GM18520 (cell line): Measurements from ENCODE around the gene KCTD10.

Experiments used
- ATAC-seq: cut with Tn5 transposase; IDR thresholded peaks from one replicate; pipeline ENCODE4 v1.9.1; 2021; ENCODE audit not compliant: unreplicated experiment

KCTD10 gene

DNA sequence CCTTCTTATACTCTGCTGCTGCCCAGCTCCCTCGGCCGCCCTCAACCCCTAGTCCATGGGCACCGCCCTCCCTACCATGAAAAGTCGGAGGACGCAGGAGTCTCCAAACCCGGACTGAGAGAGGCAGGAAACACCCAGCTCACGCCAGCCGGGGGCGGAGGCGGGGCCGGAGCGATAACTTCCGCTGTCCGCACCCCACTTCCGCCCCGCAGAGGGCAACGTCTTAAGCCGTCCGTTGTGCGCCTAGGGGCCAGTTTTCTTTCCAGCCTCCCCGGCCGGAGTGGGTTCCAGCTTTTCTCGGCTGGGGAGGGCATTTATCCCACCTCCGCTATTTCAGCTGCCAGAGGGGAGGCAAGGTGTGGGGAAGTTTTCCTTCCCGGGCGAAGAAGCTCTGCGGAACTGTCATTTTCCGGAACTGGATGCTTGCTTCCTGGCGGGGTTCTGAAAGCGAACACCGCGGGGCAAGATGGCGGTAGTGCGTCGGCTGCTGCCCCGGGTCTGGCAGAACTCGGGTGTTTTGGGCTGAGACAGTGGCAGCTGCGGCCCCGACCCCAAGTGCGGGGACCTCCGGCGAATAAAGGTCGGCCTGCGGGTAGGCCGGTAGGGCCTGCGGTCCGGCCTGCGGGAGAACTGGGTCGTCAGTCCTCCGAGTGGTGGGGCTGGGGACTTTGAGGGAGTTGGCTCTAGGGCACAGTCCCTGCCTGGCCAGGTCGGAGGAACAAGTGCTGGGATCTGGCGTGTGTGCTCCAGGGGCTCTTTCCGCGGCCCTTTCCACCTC lies at the start of gene KCTD10, which contains the start of gene UBE3B:
TSS of gene KCTD10 (minus strand) at position 116 of the 778 bp plus-strand sequence. CDS start at position 78, 38 bp downstream.
TSS of gene UBE3B (plus strand) at position 450 of the 778 bp plus-strand sequence. CDS start 5,918 bp downstream, outside the sequence.
- peak; percentile 79 for ATAC-seq

GRCh38 chr12:109525279-109525585 lies 48.1 kb upstream of the KCTD10 start:
- ATAC-seq: no peak

DNA sequence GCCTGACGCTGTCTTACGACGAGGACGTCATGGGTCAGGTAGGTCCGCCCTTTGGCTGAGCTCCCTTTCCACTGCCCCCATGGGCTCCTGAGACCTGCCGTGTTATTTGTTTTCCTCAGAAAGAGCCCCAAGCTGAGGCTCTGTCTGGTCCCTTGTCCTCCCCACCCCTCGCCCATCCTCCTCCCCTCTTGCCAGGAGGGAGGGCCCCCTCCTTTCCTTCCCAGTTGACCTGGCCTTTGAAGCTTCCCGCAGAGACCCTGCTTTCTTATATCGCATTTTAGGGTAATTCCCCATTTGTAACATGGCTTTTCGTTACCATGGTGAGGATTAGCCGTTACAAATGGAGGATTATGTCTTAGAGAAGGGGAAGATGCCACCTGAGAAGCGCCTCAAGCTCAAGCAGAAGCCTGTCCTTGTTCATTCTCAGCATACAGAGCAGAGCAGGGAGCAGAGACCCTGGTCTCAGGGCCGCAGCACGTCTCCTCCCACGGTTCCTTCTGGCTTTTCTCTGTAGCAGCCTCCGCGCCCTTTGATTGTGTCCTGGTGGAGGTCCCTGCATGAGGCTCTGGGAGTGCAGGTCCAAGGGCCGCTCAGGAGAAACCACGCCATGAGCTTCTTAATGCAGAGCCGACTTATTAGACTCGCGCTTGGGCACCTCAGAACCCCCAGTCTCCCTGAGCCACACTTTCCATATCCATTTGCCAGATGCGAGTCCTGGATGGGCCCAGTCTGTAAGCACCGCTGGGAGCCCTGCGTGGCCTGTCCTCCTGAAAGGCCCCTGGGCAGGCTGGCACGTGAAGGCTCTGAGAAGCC lies 47.6 kb upstream of the KCTD10 start:
- no peak for ATAC-seq

- no peak for ATAC-seq
Observed at GRCh38 chr12:109523504-109523903, 46.4 kb upstream of the KCTD10 start.

- ATAC-seq: no peak
Observed at GRCh38 chr12:109523071-109523470, 46.0 kb upstream of the KCTD10 start.

GRCh38 chr12:109521831-109522230 lies 44.7 kb upstream of the KCTD10 start:
- ATAC-seq: no peak

DNA sequence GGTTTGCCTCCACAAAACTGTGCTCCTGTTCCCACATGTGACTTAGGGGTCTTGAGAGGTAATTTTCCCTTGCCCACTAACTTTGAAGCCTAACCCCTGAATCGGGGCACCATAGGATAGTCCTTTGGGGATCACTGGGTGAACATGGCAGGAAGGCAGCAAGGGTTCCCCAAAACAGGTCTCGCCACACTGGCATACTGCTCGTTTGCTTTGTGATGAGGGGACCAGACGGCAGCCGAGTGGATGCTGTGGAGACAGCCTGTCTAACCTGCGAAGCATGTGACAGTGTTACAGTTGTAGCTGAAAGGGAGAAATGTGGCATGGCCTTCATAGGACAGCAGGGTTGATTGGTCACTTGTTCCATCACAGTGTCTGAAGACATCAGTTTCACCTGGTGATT lies 42.7 kb upstream of the KCTD10 start:
- ATAC-seq: no peak

DNA sequence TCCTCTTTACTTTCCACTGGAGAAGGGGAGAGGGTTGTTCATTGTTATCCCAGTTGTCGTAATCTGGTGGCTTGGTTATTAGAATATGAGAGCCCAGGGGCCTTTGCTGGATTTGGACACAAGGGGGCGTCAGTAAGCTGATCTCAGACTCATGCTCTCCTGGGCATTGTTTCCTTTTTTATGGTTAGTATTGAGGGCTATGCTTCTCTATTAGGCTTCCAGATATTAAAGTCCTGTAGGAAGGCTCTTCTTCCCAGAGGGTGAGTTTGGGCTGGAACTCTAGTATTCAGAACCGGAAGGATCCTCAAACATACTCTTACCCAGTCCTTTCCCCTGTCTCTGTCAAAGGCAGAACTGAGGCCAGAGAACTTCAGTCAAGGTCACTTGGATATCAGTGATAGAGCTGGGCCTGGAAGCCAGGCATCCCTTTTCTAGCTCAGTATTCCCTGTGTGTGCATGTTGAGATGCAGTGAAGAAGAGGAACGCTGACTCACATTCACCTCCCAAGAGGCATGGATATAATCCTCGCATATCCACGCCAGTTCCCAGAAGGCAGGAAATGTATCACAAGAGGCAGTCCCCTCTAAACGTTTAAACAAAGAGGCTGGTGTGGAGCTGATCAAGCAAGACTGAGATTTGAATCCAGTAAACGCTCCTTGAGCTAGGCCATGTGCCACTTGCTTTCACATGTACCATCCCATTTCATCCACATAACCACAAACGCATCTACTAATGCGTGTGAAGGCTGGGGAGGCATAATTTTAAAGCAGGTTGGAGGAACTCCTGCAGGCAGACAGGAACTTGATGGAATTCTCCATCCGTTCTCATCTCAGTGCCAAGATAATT lies 41.9 kb upstream of the KCTD10 start:
- ATAC-seq: no peak

DNA sequence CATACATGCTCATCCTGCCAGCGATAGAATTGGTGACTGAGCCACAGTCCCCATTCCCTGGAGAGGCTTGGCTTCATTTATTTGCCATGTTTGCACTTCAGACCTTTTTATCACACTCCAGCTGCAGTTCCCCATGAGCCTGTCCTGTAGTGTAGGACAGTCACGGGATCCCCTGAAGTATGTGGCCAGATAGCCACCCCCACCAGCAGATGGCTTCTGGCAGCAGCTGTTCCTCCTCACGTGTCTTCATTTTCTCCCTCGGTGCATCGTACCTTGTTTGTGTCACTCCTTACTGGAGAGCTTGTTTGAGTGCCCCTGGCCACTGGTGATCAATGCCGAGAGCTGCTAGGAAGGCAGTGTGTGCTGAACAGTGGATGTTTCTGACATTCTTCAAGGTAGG lies 40.5 kb upstream of the KCTD10 start:
- no peak for ATAC-seq

- no peak for ATAC-seq
Observed at GRCh38 chr12:109513977-109514376, 36.9 kb upstream of the KCTD10 start.

GRCh38 chr12:109513051-109513450 lies 36.0 kb upstream of the KCTD10 start:
- no peak for ATAC-seq

DNA sequence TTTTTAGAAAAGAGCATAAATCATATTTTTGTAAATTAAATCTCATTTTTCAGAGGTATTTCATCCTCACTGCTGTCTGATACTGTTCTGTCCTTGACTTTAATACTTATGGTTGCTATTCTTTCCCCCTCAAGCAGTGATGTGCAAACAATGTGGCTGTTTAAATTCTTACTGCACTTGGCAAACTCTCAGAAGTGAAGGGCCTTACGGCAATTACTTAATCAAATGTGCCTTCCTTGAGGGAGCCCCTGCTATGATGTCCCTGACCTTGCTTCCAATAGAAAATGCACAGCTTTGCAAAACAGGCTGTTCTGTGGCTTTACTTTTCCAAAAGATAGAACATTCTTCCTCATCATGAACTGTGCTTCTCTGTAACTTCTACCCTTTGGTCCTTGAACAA lies 35.5 kb upstream of the KCTD10 start:
- no peak for ATAC-seq

- no peak for ATAC-seq
Observed at GRCh38 chr12:109510196-109510595, 33.1 kb upstream of the KCTD10 start.

DNA sequence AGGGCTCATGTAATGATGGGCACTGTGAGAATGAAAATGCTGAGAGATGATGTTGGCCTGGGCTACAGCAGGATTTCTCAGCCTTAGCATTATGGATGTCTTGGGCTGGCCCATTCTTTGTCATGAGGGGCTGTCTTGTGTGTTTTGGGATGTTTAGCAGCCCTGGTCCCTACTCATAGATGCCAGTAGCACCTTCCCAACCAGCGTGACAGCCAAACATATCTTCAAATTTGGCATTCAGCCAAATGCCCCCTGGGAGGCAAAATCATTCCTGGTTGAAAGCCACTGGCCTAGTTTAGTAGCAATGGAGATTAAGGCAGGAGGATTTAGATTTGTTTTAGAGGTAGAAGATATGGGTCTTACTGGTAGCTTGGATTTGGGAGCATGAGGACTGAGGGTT lies 27.0 kb upstream of the KCTD10 start:
- ATAC-seq: no peak

DNA sequence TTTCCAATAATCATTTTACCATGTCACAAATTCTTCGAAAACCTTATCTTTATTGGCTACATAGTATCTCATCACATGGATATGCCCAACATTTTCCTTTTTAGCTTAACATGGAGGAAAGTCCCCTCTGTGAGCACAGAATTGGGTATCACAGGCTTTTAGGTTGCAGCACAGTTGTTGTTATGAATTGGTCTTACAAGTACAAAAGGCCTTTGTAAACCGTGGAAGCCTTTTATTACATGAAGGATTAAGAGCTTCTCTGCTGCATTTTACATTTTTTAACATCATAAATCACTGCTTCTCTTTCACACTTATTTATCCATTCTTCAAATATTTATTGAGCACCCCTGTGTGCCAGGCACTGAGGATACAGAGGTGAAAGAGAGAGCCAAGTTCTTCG lies 26.5 kb upstream of the KCTD10 start:
- ATAC-seq: no peak

GRCh38 chr12:109502332-109502731 lies 25.2 kb upstream of the KCTD10 start:
- no peak for ATAC-seq

- no peak for ATAC-seq
Observed at GRCh38 chr12:109501299-109501698, 24.2 kb upstream of the KCTD10 start.

GRCh38 chr12:109500406-109501185 lies 23.5 kb upstream of the KCTD10 start:
- ATAC-seq: no peak

- ATAC-seq: no peak
Observed at GRCh38 chr12:109497675-109498074, 20.6 kb upstream of the KCTD10 start.

DNA sequence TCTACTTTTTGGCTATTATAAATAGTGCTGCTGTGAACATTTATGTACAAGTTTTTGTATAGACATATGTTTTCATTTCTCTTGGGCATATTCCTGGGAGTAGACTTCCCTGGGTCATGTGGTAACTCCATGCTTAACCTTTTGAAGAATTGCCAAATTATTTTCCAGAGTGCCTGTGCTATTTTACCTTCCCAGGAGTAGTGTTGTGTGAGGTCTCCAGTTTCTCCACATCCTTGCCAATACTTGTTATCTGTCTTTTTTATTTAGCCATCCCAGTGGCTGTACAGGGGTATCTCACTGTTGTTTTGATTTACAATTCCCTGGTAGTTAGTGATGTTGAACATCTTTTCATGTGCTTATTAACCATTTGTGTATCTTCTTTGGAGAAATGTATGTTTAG lies 19.2 kb upstream of the KCTD10 start:
- no peak for ATAC-seq

DNA sequence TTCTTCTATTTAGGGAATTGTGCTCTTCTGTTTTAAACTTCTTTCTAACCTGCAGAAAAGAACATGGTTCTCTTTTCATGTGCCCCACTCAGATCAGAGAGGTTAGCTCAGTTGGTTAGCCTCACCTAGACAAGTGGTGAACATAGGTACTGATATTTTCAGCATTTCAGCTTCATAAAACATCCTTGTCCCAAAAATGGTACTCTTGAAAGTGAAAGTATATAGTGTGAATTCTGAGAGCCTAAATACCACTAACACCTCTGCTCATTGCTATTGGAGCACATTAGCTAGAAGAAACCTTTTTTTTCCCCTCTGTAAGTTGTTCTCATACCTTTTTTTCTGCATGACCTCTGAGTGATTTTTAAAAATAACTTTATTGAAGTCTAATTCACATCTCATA lies 17.9 kb upstream of the KCTD10 start:
- ATAC-seq: no peak
